Measurements from ENCODE around the gene C19orf25.

Gene C19orf25

GRCh38 chr19:1478934-1479707 is at the start of gene C19orf25:
TSS of gene C19orf25 (minus strand) at chr19:1479215. CDS start at chr19:1478903, 312 bp downstream.
- peaks cover 0 to 31% (median 21%) of the 10 kb centered on the region in 5 donors for H3K4me1 ChIP-seq (ENCODE audit: control insufficient read depth in 5 of 5, insufficient read depth in 5 of 5, low read length in 5 of 5)

GRCh38 chr19:1527650-1528309 is 48.8 kb upstream of the C19orf25 start:
- Histone ChIP-seq H3K9me3 (ENCODE audit: control insufficient read depth in 5 of 5, low read length in 5 of 5) (no peaks in the 10 kb centered on the region), H3K27ac (ENCODE audit: low read depth, low read length) (no peak overlapping the region), H3K36me3 (ENCODE audit: control insufficient read depth in 5 of 5, insufficient read depth in 5 of 5, low read length in 5 of 5) (no peaks in the 10 kb centered on the region), H3K4me3 (ENCODE audit: low read depth in 1 of 5, low read length in 5 of 5) (no peak overlapping the region), H3K4me1 (ENCODE audit: control insufficient read depth in 5 of 5, insufficient read depth in 5 of 5, low read length in 5 of 5) (peaks cover 0 to 4% (median 3%) of the 10 kb centered on the region in 5 donors), H3K27me3 (ENCODE audit: control insufficient read depth in 5 of 5, insufficient read depth in 4 of 5, low read length in 5 of 5) (peaks cover 41 to 62% (median 47%) of the 10 kb centered on the region in 5 donors), H3K9ac (ENCODE audit: low read length in 5 of 5) (no peak overlapping the region)

More at GRCh38 chr19:1478934-1479707, at the start of gene C19orf25:
- Histone ChIP-seq H3K36me3 (ENCODE audit: control insufficient read depth in 5 of 5, insufficient read depth in 5 of 5, low read length in 5 of 5) (peaks cover 0 to 23% (median 13%) of the 10 kb centered on the region in 5 donors), H3K9ac (ENCODE audit: low read length in 5 of 5) (peak within 1 kb of the TSS in 4 of 5 donors; percentile 57 to 87 (median 74)), H3K9me3 (ENCODE audit: control insufficient read depth in 5 of 5, low read length in 5 of 5) (no peaks in the 10 kb centered on the region), H3K27ac (ENCODE audit: low read depth, low read length) (no peak within 1 kb of the TSS), H3K4me3 (ENCODE audit: low read depth in 1 of 5, low read length in 5 of 5) (peak within 1 kb of the TSS; percentile 76 to 84 (median 78)), H3K27me3 (ENCODE audit: control insufficient read depth in 5 of 5, insufficient read depth in 4 of 5, low read length in 5 of 5) (peaks cover 0 to 8% (median 0%) of the 10 kb centered on the region in 5 donors)

- no peaks in the 10 kb centered on the region for H3K36me3 ChIP-seq (ENCODE audit: control insufficient read depth in 5 of 5, insufficient read depth in 5 of 5, low read length in 5 of 5)
- H3K9me3 ChIP-seq (ENCODE audit: control insufficient read depth in 5 of 5, low read length in 5 of 5) = no peaks in the 10 kb centered on the region
- H3K27ac ChIP-seq (ENCODE audit: low read depth, low read length) = no peak overlapping the region
- H3K9ac ChIP-seq (ENCODE audit: low read length in 5 of 5) = no peak overlapping the region
- H3K4me1 ChIP-seq (ENCODE audit: control insufficient read depth in 5 of 5, insufficient read depth in 5 of 5, low read length in 5 of 5) = peaks cover 0 to 4% (median 3%) of the 10 kb centered on the region in 5 donors
- H3K4me3 ChIP-seq (ENCODE audit: low read depth in 1 of 5, low read length in 5 of 5) = no peak overlapping the region
- H3K27me3 ChIP-seq (ENCODE audit: control insufficient read depth in 5 of 5, insufficient read depth in 4 of 5, low read length in 5 of 5) = peaks cover 41 to 64% (median 47%) of the 10 kb centered on the region in 5 donors
Observed at GRCh38 chr19:1526979-1527649, 48.1 kb upstream of the C19orf25 start.

DNA sequence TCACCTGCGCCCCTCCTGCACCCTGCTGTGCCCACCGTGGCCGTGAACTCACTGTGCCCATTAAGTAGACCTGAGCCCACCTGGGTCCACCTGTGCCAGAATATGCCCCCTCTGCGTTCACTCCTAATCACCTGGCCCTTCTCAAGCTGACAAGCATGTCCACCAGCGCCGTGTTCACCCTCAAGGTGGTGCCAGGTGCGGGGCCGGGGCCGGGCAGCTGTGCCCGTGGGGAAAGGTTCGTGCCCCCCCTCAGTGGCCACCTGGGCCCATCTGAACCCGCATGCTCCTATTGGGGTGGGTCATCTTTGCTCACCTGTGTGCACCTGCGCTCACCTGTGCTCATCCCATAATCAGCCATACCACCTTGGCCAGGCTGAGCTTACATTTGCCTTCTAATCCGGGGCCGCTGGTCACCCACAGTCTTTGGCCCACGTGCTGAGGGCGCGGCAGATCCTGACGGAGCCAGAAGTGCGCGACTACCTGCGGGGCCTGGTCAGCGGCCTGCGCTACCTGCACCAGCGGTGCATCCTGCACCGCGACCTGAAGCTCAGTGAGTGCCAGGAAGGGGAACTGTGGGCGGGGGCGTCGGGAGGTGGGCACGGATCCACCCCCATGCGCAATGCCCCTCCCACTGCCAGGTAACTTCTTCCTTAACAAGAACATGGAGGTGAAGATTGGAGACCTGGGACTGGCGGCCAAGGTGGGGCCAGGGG is 47.2 kb upstream of the C19orf25 start:
- peaks cover 0 to 4% (median 3%) of the 10 kb centered on the region in 5 donors for H3K4me1 ChIP-seq (ENCODE audit: control insufficient read depth in 5 of 5, insufficient read depth in 5 of 5, low read length in 5 of 5)
- no peak overlapping the region for H3K27ac ChIP-seq (ENCODE audit: low read depth, low read length)
- H3K36me3 ChIP-seq (ENCODE audit: control insufficient read depth in 5 of 5, insufficient read depth in 5 of 5, low read length in 5 of 5) = no peaks in the 10 kb centered on the region
- H3K9ac ChIP-seq (ENCODE audit: low read length in 5 of 5) = no peak overlapping the region
- H3K4me3 ChIP-seq (ENCODE audit: low read depth in 1 of 5, low read length in 5 of 5) = no peak overlapping the region
- H3K27me3 ChIP-seq (ENCODE audit: control insufficient read depth in 5 of 5, insufficient read depth in 4 of 5, low read length in 5 of 5) = peaks cover 35 to 66% (median 53%) of the 10 kb centered on the region in 5 donors
- no peaks in the 10 kb centered on the region for H3K9me3 ChIP-seq (ENCODE audit: control insufficient read depth in 5 of 5, low read length in 5 of 5)

DNA sequence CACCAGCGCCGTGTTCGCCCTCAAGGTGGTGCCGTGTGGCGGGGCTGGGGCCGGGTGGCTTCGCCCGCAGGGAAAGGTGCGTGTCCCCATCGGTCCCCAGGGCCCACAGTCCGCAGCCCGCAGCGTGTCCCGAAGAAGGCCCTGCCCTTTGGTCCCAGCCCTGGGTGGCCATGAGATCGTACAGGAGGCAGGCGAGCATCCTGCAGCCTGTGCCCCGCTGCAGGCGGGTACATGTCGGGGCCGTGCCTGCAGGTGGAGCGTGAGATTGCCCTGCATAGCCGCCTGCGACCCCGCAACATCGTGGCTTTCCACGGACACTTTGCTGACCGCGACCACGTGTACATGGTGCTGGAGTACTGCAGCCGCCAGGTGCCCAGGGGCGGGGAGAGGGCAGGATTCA is 46.3 kb upstream of the C19orf25 start:
- no peaks in the 10 kb centered on the region for H3K9me3 ChIP-seq (ENCODE audit: control insufficient read depth in 5 of 5, low read length in 5 of 5)
- H3K27ac ChIP-seq (ENCODE audit: low read depth, low read length) = no peak overlapping the region
- H3K9ac ChIP-seq (ENCODE audit: low read length in 5 of 5) = no peak overlapping the region
- H3K27me3 ChIP-seq (ENCODE audit: control insufficient read depth in 5 of 5, insufficient read depth in 4 of 5, low read length in 5 of 5) = peaks cover 35 to 70% (median 56%) of the 10 kb centered on the region in 5 donors
- no peak overlapping the region for H3K4me3 ChIP-seq (ENCODE audit: low read depth in 1 of 5, low read length in 5 of 5)
- H3K4me1 ChIP-seq (ENCODE audit: control insufficient read depth in 5 of 5, insufficient read depth in 5 of 5, low read length in 5 of 5) = peaks cover 0 to 4% (median 3%) of the 10 kb centered on the region in 5 donors
- no peaks in the 10 kb centered on the region for H3K36me3 ChIP-seq (ENCODE audit: control insufficient read depth in 5 of 5, insufficient read depth in 5 of 5, low read length in 5 of 5)

GRCh38 chr19:1524972-1525325 is 45.9 kb upstream of the C19orf25 start:
- no peaks in the 10 kb centered on the region for H3K9me3 ChIP-seq (ENCODE audit: control insufficient read depth in 5 of 5, low read length in 5 of 5)
- no peak overlapping the region for H3K9ac ChIP-seq (ENCODE audit: low read length in 5 of 5)
- peaks cover 0 to 4% (median 3%) of the 10 kb centered on the region in 5 donors for H3K4me1 ChIP-seq (ENCODE audit: control insufficient read depth in 5 of 5, insufficient read depth in 5 of 5, low read length in 5 of 5)
- peaks cover 35 to 71% (median 58%) of the 10 kb centered on the region in 5 donors for H3K27me3 ChIP-seq (ENCODE audit: control insufficient read depth in 5 of 5, insufficient read depth in 4 of 5, low read length in 5 of 5)
- H3K27ac ChIP-seq (ENCODE audit: low read depth, low read length) = no peak overlapping the region
- H3K4me3 ChIP-seq (ENCODE audit: low read depth in 1 of 5, low read length in 5 of 5) = no peak overlapping the region
- H3K36me3 ChIP-seq (ENCODE audit: control insufficient read depth in 5 of 5, insufficient read depth in 5 of 5, low read length in 5 of 5) = no peaks in the 10 kb centered on the region

DNA sequence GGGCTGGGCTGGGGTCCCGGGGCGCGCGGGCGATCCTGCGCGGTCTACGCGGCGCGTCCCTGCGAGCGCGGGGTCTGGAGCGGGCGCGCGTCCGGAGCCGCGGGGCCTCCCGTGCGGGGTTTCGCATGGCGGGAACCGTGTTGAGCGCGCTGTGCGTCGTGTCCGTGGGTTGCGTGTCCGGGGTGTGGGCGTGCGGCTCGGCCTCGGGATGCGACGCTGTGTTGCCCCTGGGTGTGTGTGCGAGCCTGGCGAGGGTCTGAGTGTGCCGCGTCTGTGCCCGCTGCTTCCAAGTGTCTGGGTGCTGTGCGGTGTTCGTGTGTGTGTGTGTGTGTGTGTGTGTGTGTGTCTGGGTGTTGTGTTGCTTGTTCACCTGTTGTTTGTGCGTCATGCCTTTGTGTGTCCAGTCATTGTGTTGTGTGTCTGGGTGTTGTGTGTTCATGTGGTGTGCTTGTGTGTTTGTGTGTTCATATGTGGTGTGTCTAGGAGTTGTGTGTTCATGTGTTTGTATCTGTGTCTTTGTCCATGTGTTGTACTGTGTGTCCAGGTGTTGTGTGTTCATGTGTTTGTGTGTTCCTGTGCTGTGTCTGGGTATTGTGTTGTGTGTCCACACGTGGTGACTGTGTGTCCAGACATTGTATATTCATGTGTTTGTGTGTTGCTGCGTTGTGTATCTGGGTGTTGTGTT is 45.4 kb upstream of the C19orf25 start:
- H3K36me3 ChIP-seq (ENCODE audit: control insufficient read depth in 5 of 5, insufficient read depth in 5 of 5, low read length in 5 of 5) = no peaks in the 10 kb centered on the region
- no peak overlapping the region for H3K4me3 ChIP-seq (ENCODE audit: low read depth in 1 of 5, low read length in 5 of 5)
- peaks cover 33 to 68% (median 57%) of the 10 kb centered on the region in 5 donors for H3K27me3 ChIP-seq (ENCODE audit: control insufficient read depth in 5 of 5, insufficient read depth in 4 of 5, low read length in 5 of 5)
- no peaks in the 10 kb centered on the region for H3K9me3 ChIP-seq (ENCODE audit: control insufficient read depth in 5 of 5, low read length in 5 of 5)
- no peak overlapping the region for H3K27ac ChIP-seq (ENCODE audit: low read depth, low read length)
- H3K9ac ChIP-seq (ENCODE audit: low read length in 5 of 5) = no peak overlapping the region
- peaks cover 0 to 4% (median 3%) of the 10 kb centered on the region in 5 donors for H3K4me1 ChIP-seq (ENCODE audit: control insufficient read depth in 5 of 5, insufficient read depth in 5 of 5, low read length in 5 of 5)

- H3K36me3 ChIP-seq (ENCODE audit: control insufficient read depth in 5 of 5, insufficient read depth in 5 of 5, low read length in 5 of 5) = no peaks in the 10 kb centered on the region
- no peak within 1 kb of the TSS for H3K4me3 ChIP-seq (ENCODE audit: low read depth in 1 of 5, low read length in 5 of 5)
- H3K9ac ChIP-seq (ENCODE audit: low read length in 5 of 5) = no peak within 1 kb of the TSS
- no peaks in the 10 kb centered on the region for H3K9me3 ChIP-seq (ENCODE audit: control insufficient read depth in 5 of 5, low read length in 5 of 5)
- peaks cover 0 to 4% (median 3%) of the 10 kb centered on the region in 5 donors for H3K4me1 ChIP-seq (ENCODE audit: control insufficient read depth in 5 of 5, insufficient read depth in 5 of 5, low read length in 5 of 5)
- no peak within 1 kb of the TSS for H3K27ac ChIP-seq (ENCODE audit: low read depth, low read length)
- peaks cover 33 to 66% (median 55%) of the 10 kb centered on the region in 5 donors for H3K27me3 ChIP-seq (ENCODE audit: control insufficient read depth in 5 of 5, insufficient read depth in 4 of 5, low read length in 5 of 5)
Observed at GRCh38 chr19:1523412-1524286, 44.6 kb upstream of the C19orf25 start, which contains the start of gene PLK5. TSS of gene PLK5 (plus strand) at chr19:1524077. CDS start at chr19:1526997, 2,920 bp downstream.

All from subcutaneous abdominal adipose tissue (tissue), 5 donors.